OCI-LY3 (cell line): ENCODE data around the gene AMBRA1.

Experiments used
- CTCF ChIP-seq: fragments of 200-600, 300-600 bp; sonication (generic); IDR thresholded peaks from 2 replicates; pipeline ENCODE4 v1.5.1; 2014; ENCODE audit warnings: antibody characterized with exemption, low read length, low read depth
- EZH2phosphoT487 ChIP-seq: fragments of 200-600 bp; shearing (Covaris generic); IDR thresholded peaks from 2 replicates; pipeline ENCODE4 v1.6.1; 2018; ENCODE audit warnings: antibody characterized with exemption, mixed run types, low read depth

DNA sequence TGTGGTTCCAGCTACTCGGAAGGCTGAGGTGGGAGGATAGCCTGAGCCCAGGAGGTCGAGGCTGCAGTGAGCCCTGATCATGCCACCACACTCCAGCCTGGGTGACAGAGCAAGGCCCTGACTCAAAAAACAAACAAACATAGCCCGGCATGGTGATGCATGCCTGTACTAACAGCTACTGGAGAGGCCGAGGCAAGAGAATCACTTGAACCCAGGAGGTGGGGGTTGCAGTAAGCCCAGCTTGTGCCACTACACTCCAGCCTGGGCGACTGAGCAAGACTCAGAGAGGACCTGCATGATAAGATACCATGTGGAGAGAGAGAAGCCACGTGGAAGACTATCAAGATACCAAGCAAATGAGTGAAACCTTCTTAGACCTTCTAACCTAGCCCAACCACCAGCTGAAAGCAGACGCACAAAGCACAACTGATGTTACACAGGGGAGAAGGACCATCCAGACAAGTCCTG is 36.1 kb downstream of the AMBRA1 start:
- TF ChIP-seq CTCF: no peak
- no peak for TF ChIP-seq EZH2phosphoT487
